H1 (cell line): Measurements from ENCODE around the gene CNDP1.

Experiments used
- ASH2L ChIP-seq: fragments of 200-600, 300-600 bp; sonication (generic); IDR thresholded peaks from one replicate; pipeline ENCODE4 v1.7.1; 2017; ENCODE audit warnings: low read length
- EP300 ChIP-seq, 2 experiments: IDR thresholded peaks; 1 replicate in 1 of 2; 2 replicates in 1 of 2; pipeline ENCODE4 v1.6.1; 2011 to 2012; ENCODE audit warnings: low read depth in 2 of 2, low read length in 2 of 2, mild to moderate bottlenecking in 2 of 2, borderline replicate concordance in 1 of 2, inconsistent platforms in 1 of 2, moderate library complexity in 1 of 2
- JUN ChIP-seq: IDR thresholded peaks from 2 replicates; pipeline ENCODE4 v1.6.1; 2011; ENCODE audit warnings: low read depth, mild to moderate bottlenecking, improper control_type of control experiment, low read length

- TF ChIP-seq JUN, result no peak
- TF ChIP-seq ASH2L, result no peak
- no peak for TF ChIP-seq EP300 (IDR thresholded peaks at IDR 0.05; ENCODE audit: borderline replicate concordance in 1 of 2, low read depth in 2 of 2, low read length in 2 of 2)
These were observed 45.3 kb downstream of the CNDP1 start for GRCh38 chr18:74579496-74580065.
